ENCODE measurements around the gene USP2.

Gene USP2

DNA sequence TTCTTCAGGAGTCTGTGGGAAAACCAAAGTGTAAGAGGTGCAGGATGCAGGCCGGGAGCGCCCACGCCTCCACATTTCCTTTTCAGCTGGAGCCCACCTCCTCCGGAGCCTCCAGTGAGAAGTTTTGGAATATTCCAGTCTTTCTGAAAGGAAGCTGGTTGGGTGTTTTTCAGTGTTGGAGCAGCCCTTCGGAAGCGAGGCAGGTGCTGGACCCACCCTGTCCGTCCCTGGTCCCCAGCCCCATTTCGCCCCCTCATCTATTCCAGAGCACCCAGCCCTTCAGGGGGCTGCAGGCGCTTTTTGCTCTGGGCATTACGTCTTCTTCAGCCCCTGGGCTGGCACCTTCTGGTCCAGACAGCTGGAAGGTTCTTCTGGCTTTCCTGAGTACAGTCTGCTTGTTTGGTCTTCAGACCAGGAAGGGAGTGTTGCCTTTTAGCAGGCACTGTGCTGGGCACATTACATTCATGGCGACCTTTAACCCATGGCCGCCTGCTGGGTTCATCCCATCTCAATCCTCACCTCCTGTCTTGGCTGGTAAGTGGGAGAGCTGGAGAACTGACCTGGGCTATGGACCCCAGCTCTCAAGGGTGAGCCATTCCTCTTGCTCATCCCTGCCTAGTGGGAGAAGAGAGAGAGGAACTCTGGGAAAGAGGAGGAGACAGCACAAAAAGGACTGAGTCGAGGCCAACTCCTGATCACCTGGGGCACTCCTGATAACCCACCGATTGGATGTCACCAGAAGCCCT is 42.2 kb upstream of the USP2 start:
- peak overlapping the region; percentile 91 for H3K4me3 ChIP-seq (ENCODE audit: low read depth, low read length)
- CTCF ChIA-PET: interaction anchor here (1.0 to 11.6 kb wide), 9 partner anchors 9 to 102 kb away, joined by 3 to 103 read pairs (median 5); partner anchors contain the start of gene C1QTNF5

DNA sequence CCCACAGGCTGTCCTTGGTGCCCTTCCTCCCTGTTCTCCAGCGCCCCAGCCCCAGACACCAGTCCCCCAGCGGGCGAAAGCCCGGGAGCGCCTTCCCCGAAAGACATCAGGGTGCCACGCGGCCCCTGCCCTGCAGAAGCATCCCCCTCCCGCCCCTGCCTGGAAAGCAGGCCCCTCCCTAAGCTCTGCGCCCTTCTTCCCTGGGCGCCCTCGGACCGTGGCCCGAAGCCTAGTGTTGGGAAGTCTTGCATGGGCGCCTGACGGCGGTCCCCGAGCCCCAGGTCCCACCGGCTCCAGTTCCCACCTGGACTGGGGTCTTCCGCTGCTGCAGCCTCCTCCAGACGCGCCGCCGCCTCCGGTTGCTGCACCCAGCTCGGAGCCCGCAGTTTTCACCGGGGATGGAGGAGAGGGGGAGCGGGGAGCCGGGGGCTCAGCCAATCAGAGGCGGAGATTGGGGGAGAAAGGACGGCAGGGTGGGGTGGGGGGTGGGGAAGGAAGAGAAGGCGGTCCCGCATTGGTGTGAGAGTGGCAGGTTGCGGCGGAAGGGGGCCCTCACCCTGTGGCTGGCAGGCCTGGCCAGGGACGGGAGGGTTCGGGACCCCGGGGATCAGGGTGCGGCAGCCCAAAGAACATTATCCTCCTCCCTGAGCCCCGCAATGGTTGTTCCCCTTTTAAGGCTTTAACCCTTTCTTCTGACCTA is 41.5 kb upstream of the USP2 start, which contains the start of gene THY1:
Gene THY1 (minus strand): TSS at position 364 of the 700 bp plus-strand sequence. CDS start 2,267 bp downstream, outside the sequence.
- CTCF ChIA-PET: interaction anchor here (1.2 to 11.6 kb wide), 8 partner anchors 10 to 101 kb away, joined by 3 to 103 read pairs (median 5); partner anchors contain the start of gene USP2
- H3K4me3 ChIP-seq (ENCODE audit: low read depth, low read length): peak within 1 kb of the TSS; percentile 91
- no peak for DNase-seq (ENCODE audit: low read depth, low spot score)
- POLR2A ChIA-PET: interaction anchor here (0.8 to 3.1 kb wide), 10 partner anchors 9 to 85 kb away, joined by 3 to 38 read pairs (median 5); partner anchors contain the start of gene USP2
- TF ChIP-seq, protein P1, sequence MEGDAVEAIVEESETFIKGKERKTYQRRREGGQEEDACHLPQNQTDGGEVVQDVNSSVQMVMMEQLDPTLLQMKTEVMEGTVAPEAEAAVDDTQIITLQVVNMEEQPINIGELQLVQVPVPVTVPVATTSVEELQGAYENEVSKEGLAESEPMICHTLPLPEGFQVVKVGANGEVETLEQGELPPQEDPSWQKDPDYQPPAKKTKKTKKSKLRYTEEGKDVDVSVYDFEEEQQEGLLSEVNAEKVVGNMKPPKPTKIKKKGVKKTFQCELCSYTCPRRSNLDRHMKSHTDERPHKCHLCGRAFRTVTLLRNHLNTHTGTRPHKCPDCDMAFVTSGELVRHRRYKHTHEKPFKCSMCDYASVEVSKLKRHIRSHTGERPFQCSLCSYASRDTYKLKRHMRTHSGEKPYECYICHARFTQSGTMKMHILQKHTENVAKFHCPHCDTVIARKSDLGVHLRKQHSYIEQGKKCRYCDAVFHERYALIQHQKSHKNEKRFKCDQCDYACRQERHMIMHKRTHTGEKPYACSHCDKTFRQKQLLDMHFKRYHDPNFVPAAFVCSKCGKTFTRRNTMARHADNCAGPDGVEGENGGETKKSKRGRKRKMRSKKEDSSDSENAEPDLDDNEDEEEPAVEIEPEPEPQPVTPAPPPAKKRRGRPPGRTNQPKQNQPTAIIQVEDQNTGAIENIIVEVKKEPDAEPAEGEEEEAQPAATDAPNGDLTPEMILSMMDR (IDR thresholded peaks at IDR 0.05; ENCODE audit: insufficient read depth, low read length, missing control alignments): no peak

More for the DNA sequence above, 42.2 kb upstream of the USP2 start:
- TF ChIP-seq, protein P1 (IDR thresholded peaks at IDR 0.05; ENCODE audit: insufficient read depth, low read length, missing control alignments): no peak
- DNase-seq (ENCODE audit: low read depth, low spot score): no peak
- POLR2A ChIA-PET: interaction anchor here (0.8 to 3.1 kb wide), 8 partner anchors 9 to 86 kb away, joined by 4 to 38 read pairs (median 8); no protein-coding TSS in a partner anchor

DNA sequence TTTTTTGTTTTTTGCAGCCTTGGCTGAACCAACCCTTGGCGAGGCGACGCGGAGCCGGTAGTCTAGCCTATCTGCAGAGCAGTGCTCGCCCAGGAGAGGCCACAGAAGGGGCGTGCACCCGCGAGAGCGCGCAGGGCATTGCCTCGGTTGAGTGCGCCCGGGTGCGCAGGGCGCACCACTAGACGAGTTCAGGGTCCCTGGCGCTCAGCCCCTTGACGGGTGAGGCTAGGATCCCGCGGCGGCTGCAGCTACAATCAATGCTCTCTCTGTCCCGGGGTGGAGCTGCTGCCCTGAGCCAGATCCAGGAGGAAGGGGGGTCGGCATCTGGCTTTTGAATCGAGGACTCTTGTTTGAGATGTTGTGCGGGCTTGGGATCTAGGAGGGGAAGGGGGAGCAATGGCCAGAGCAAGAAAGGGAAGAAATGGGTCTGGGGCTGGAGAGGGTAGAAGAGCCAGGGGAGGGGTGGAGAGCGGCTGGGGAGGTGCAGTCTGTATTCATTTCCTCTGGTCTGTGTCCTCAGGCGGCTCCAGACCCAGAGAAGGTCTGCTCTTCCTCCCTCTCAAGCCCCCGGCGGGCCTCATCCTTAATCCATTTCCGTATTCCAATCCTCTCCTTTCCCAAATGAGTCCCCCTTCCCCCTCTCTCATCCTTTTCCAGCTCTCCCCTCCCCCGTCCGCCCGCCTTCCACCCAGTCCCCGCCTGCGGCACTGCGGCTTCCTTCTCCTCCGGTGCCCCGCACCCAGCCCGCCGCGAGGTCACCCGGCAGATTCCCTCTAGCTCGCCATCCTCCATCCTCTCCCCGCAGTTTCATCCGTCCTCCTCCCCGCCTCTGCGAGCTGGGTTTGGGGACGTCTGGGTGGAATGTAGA is 40.7 kb upstream of the USP2 start:
- no peak for DNase-seq (ENCODE audit: low read depth, low spot score)
- TF ChIP-seq, protein P1 (IDR thresholded peaks at IDR 0.05; ENCODE audit: insufficient read depth, low read length, missing control alignments): no peak
- ChIA-PET POLR2A (interaction anchor here (0.6 to 3.1 kb wide), 11 partner anchors 8 to 85 kb away, joined by 3 to 38 read pairs (median 4); partner anchors contain the start of gene USP2), CTCF (interaction anchor here (1.1 to 11.6 kb wide), 8 partner anchors 41 to 98 kb away, joined by 3 to 103 read pairs (median 5); partner anchors contain the start of gene USP2)
- peak overlapping the region; percentile 91 for H3K4me3 ChIP-seq (ENCODE audit: low read depth, low read length)

- no peak for DNase-seq (ENCODE audit: low read depth, low spot score)
- CTCF ChIA-PET: interaction anchor here (1.1 to 11.6 kb wide), 8 partner anchors 40 to 97 kb away, joined by 3 to 103 read pairs (median 5); partner anchors contain the start of gene USP2
- POLR2A ChIA-PET: interaction anchor here (0.8 to 2.9 kb wide), 3 partner anchors 11 to 53 kb away, joined by 3 to 12 read pairs (median 9); no protein-coding TSS in a partner anchor
- TF ChIP-seq, protein P1 (IDR thresholded peaks at IDR 0.05; ENCODE audit: insufficient read depth, low read length, missing control alignments): no peak
- H3K4me3 ChIP-seq (ENCODE audit: low read depth, low read length): peak overlapping the region; percentile 91
Measured at GRCh38 chr11:119421351-119421750, 39.9 kb upstream of the USP2 start.

DNA sequence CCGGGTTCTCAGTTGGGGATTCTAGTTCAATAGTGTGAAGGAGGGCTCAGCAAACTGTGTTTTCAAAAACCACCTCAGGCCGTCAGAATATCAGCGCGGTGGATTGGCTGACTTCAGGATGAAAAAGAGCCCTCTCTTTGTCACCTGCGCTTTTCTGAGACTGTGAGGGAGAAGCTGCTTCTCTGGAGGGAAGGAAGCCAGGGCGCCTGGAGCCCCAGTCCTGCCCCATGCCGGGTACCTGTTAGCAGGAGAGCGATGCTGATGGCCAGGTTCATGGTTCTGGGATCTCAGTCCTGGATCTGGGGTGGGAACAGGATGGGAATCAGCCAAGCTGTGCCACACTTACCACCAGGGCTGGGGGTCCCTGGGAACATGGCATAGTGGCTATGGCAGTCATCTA is 39.1 kb upstream of the USP2 start:
- DNase-seq (ENCODE audit: low read depth, low spot score): no peak
- TF ChIP-seq, protein P1 (IDR thresholded peaks at IDR 0.05; ENCODE audit: insufficient read depth, low read length, missing control alignments): no peak
- H3K4me3 ChIP-seq (ENCODE audit: low read depth, low read length): peak overlapping the region; percentile 91
- ChIA-PET CTCF (interaction anchor here (1.3 to 11.6 kb wide), 3 partner anchors 50 to 62 kb away, joined by 3 to 103 read pairs (median 5); no protein-coding TSS in a partner anchor), POLR2A (no interaction called here)

All from AG04449 (cell line).